ENCODE measurements around the gene CENPN.

- TF ChIP-seq CTCF (IDR thresholded peaks at IDR 0.05) (no peak), POLR2A (IDR thresholded peaks at IDR 0.05) (no peak)
These were observed 42.7 kb upstream of the CENPN start for GRCh38 chr16:80964351-80964750.
